H1 (cell line): ENCODE results near the gene GCGR. TPM values are rescaled to one million over a fixed set of nuclear protein-coding genes. Genes with fewer than 3 reads are reported as not detected.

ENCODE experiments used
- CTCF ChIA-PET: fragments of 300-600 bp; sonication (Branson Sonifier 250); formaldehyde crosslinking; loops from one replicate; lab custom pipeline; 2021; ENCODE audit not compliant: partially characterized antibody; lab: Charles Lee
- POLR2A ChIA-PET: fragments of 300-600 bp; sonication (Branson Sonifier 250); formaldehyde crosslinking; loops from one replicate; lab custom pipeline; 2021; ENCODE audit warnings: inconsistent platforms; ENCODE audit not compliant: partially characterized antibody; lab: Charles Lee
- DNase-seq, 2 experiments: peaks; one replicate each; pipeline versions ENCODE4 v3.0.0 to v3.0.0-alpha.2; 2010 to 2022; ENCODE audit warnings: low spot score in 2 of 2, low read depth in 1 of 2, mixed read lengths in 1 of 2
- FAIRE-seq: peaks from 2 replicates; lab custom pipeline; 2011; peaks lifted over from hg19 to GRCh38; lab: Jason Lieb, UNC
- H2AFZ ChIP-seq: 2 replicates; pipeline ENCODE4 v1.8.1; 2012; ENCODE audit warnings: low read length, inconsistent platforms
- H2AK5ac ChIP-seq: 2 replicates; pipeline ENCODE4 v1.6.1; 2013; ENCODE audit warnings: low read depth, low read length
- H2BK120ac ChIP-seq: replicated peaks from 2 replicates; pipeline ENCODE3; 2013; ENCODE audit warnings: low read depth, low read length, inconsistent platforms
- H2BK12ac ChIP-seq: 2 replicates; pipeline ENCODE4 v1.6.1; 2013; ENCODE audit warnings: low read depth, low read length
- H2BK15ac ChIP-seq: 2 replicates; pipeline ENCODE4 v1.6.1; 2013; ENCODE audit warnings: low read length
- H2BK20ac ChIP-seq: 2 replicates; pipeline ENCODE4 v1.6.1; 2013; ENCODE audit warnings: low read length
- H2BK5ac ChIP-seq: 2 replicates; pipeline ENCODE4 v1.6.1; 2013; ENCODE audit warnings: low read depth, low read length
- H3K14ac ChIP-seq: 2 replicates; pipeline ENCODE4 v1.6.1; 2013; ENCODE audit warnings: inconsistent platforms; ENCODE audit not compliant: insufficient read length
- H3K18ac ChIP-seq: 2 replicates; pipeline ENCODE4 v1.6.1; 2013; ENCODE audit warnings: low read length; ENCODE audit errors: extremely low read depth
- H3K23ac ChIP-seq: 2 replicates; pipeline ENCODE4 v1.6.1; 2013; ENCODE audit warnings: inconsistent platforms; ENCODE audit not compliant: insufficient read length
- H3K23me2 ChIP-seq: 2 replicates; pipeline ENCODE4 v1.6.1; 2013; ENCODE audit warnings: low read depth, low read length
- H3K27ac ChIP-seq: 2 replicates; pipeline ENCODE4 v1.6.1; 2011; ENCODE audit warnings: low read depth, low read length, inconsistent platforms
- H3K27me3 ChIP-seq, 4 experiments: replicated peaks in 1 of 4; 1 replicate in 1 of 4; 2 replicates in 3 of 4; pipeline versions ENCODE4 v1.6.1 to v1.8.1; 2011 to 2013; ENCODE audit warnings: low read length in 3 of 4, mild to moderate bottlenecking in 3 of 4, inconsistent platforms in 2 of 4, mixed read lengths in 2 of 4, moderate library complexity in 1 of 4; ENCODE audit not compliant: control insufficient read depth in 3 of 4, insufficient read depth in 3 of 4; ENCODE audit errors: extremely low read depth in 1 of 4
- H3K36me3 ChIP-seq, 4 experiments: 2 replicates each; pipeline versions ENCODE4 v1.6.1 to v1.8.1; 2011 to 2013; ENCODE audit warnings: mild to moderate bottlenecking in 4 of 4, low read length in 3 of 4, moderate library complexity in 2 of 4, control low read depth in 1 of 4, inconsistent platforms in 1 of 4; ENCODE audit not compliant: insufficient read depth in 4 of 4, control insufficient read depth in 2 of 4
- H3K4ac ChIP-seq: replicated peaks from 2 replicates; pipeline ENCODE3; 2013; ENCODE audit warnings: low read length, low read depth, mixed read lengths, inconsistent platforms; ENCODE audit not compliant: insufficient read length
- H3K4me1 ChIP-seq, 4 experiments: replicated peaks in 1 of 4; 1 replicate in 1 of 4; 2 replicates in 3 of 4; pipeline versions ENCODE4 v1.6.1 to v1.8.1; 2011 to 2013; ENCODE audit warnings: low read length in 3 of 4, inconsistent platforms in 2 of 4, mixed read lengths in 1 of 4; ENCODE audit not compliant: insufficient read depth in 4 of 4, control insufficient read depth in 3 of 4
- H3K4me2 ChIP-seq, 2 experiments: 2 replicates each; pipeline versions ENCODE4 v1.6.1 to v1.8.1; 2011 to 2013; ENCODE audit warnings: low read depth in 2 of 2, low read length in 2 of 2, control low read depth in 1 of 2, inconsistent platforms in 1 of 2, mild to moderate bottlenecking in 1 of 2; ENCODE audit not compliant: insufficient read depth in 1 of 2
- H3K4me3 ChIP-seq, 4 experiments: fragments of 200-600, 300-600 bp in 1 of 4; sonication (generic), shearing (Covaris generic), sonication (Bioruptor Twin) in 1 of 4; 2 replicates each; pipeline versions ENCODE4 v1.5.1 to v1.8.1; 2011 to 2016; ENCODE audit warnings: low read length in 4 of 4, low read depth in 3 of 4, control low read depth in 2 of 4, inconsistent platforms in 2 of 4, mild to moderate bottlenecking in 2 of 4, mixed read lengths in 1 of 4, moderate library complexity in 1 of 4; ENCODE audit not compliant: insufficient read depth in 2 of 4; ENCODE audit errors: extremely low read depth in 1 of 4
- H3K56ac ChIP-seq: replicated peaks from 2 replicates; pipeline ENCODE3; 2013; ENCODE audit warnings: low read depth, mild to moderate bottlenecking, mixed read lengths, low read length, inconsistent platforms; ENCODE audit not compliant: insufficient read length
- H3K79me1 ChIP-seq: 2 replicates; pipeline ENCODE4 v1.6.1; 2013; ENCODE audit warnings: low read depth, low read length, control low read depth
- H3K79me2 ChIP-seq, 2 experiments: 2 replicates each; pipeline versions ENCODE4 v1.6.1 to v1.8.1; 2012 to 2013; ENCODE audit warnings: low read length in 2 of 2, mild to moderate bottlenecking in 2 of 2, inconsistent platforms in 1 of 2; ENCODE audit not compliant: insufficient read depth in 2 of 2, control insufficient read depth in 1 of 2
- H3K9ac ChIP-seq, 4 experiments: replicated peaks in 1 of 4; 1 replicate in 1 of 4; 2 replicates in 3 of 4; pipeline versions ENCODE4 v1.6.1 to v1.8.1; 2011 to 2013; ENCODE audit warnings: low read depth in 3 of 4, low read length in 3 of 4, control low read depth in 2 of 4, mild to moderate bottlenecking in 2 of 4, moderate library complexity in 2 of 4, inconsistent platforms in 1 of 4; ENCODE audit errors: extremely low read depth in 1 of 4
- H3K9me3 ChIP-seq, 2 experiments: 2 replicates each; pipeline versions ENCODE4 v1.6.1 to v1.8.1; 2012 to 2013; ENCODE audit warnings: mild to moderate bottlenecking in 2 of 2, moderate library complexity in 2 of 2, control low read depth in 1 of 2, inconsistent platforms in 1 of 2, low read depth in 1 of 2, low read length in 1 of 2, mixed read lengths in 1 of 2; ENCODE audit not compliant: insufficient read depth in 2 of 2
- H4K20me1 ChIP-seq, 2 experiments: replicated peaks in 1 of 2; 2 replicates each; pipeline versions ENCODE3 to v1.8.1; 2011 to 2013; ENCODE audit warnings: inconsistent platforms in 2 of 2, low read length in 2 of 2, mild to moderate bottlenecking in 1 of 2; ENCODE audit not compliant: insufficient read depth in 2 of 2, control insufficient read depth in 1 of 2
- H4K5ac ChIP-seq: 2 replicates; pipeline ENCODE4 v1.6.1; 2013; ENCODE audit warnings: low read length, low read depth, mixed read lengths, inconsistent platforms; ENCODE audit not compliant: insufficient read length
- H4K8ac ChIP-seq: 2 replicates; pipeline ENCODE4 v1.8.0; 2013; ENCODE audit warnings: mild to moderate bottlenecking, moderate library complexity, low read length, inconsistent platforms; ENCODE audit not compliant: insufficient read depth; ENCODE audit errors: extremely low read depth
- H4K91ac ChIP-seq: replicated peaks from 2 replicates; pipeline ENCODE3; 2013; ENCODE audit warnings: low read length, mixed read lengths, inconsistent platforms; ENCODE audit not compliant: insufficient read length
- CBX5 ChIP-seq: fragments of 300-800, 300-1000 bp; sonication (generic); IDR thresholded peaks from 2 replicates; pipeline ENCODE4 v1.7.1; 2016; ENCODE audit warnings: antibody characterized with exemption, low read length, low read depth
- RBBP5 ChIP-seq: IDR thresholded peaks from 2 replicates; pipeline ENCODE4 v1.7.1; 2012; ENCODE audit warnings: low read depth, mild to moderate bottlenecking, inconsistent platforms, low read length, moderate library complexity, borderline replicate concordance
- SIN3A ChIP-seq, 2 experiments: IDR thresholded peaks in 1 of 2; conservative IDR thresholded peaks in 1 of 2; 2 replicates each; pipeline ENCODE4 v1.6.1; 2011 to 2012; ENCODE audit warnings: low read length in 2 of 2, improper control_type of control experiment in 1 of 2, low read depth in 1 of 2, mild to moderate bottlenecking in 1 of 2
- SP2 ChIP-seq: IDR thresholded peaks from 2 replicates; pipeline ENCODE4 v1.6.1; 2012; ENCODE audit warnings: mild to moderate bottlenecking, low read length, inconsistent platforms
- SRF ChIP-seq: IDR thresholded peaks from 2 replicates; pipeline ENCODE4 v1.6.1; 2011; ENCODE audit warnings: mild to moderate bottlenecking, low read depth, low read length, moderate library complexity
- WGBS, 2 experiments: shearing (Covaris generic) in 1 of 2; methylation state at CpG; one replicate each; pipeline versions ENCODE4 v1.1.6 to v1.1.7; 2013 to 2015; ENCODE audit warnings: low lambda C conversion rate in 2 of 2, mixed read lengths in 2 of 2, inconsistent platforms in 1 of 2, low coverage in 1 of 2, missing lambda C conversion rate in 1 of 2; ENCODE audit not compliant: insufficient replicate concordance in 2 of 2, insufficient coverage in 1 of 2, insufficient read length in 1 of 2; ENCODE audit errors: extremely low coverage in 1 of 2, missing lambda C conversion rate in 1 of 2; 5-methylcytosine and 5-hydroxymethylcytosine counted together
- polyA plus RNA-seq, 7 experiments: library from polyadenylated mRNA; depleted of rRNA in 3 of 7; stranded (reverse) in 5 of 7; unstranded in 2 of 7; fragments of >200 nt in 5 of 7; fragments of 200-250 nt in 2 of 7; gene quantifications; 1 replicate in 5 of 7; 2 replicates in 1 of 7; 4 replicates in 1 of 7; pipeline versions ENCODE4 v1.2.1 to v1.2.3, GENCODE V29; 2011 to 2013; ENCODE audit warnings: missing spikeins in 2 of 7, mixed read lengths in 2 of 7
- total RNA-seq: library from RNA; stranded (reverse); fragmentation: NEBNext Ultra II Directional; extraction: Animal tissue kit (Norgen Biotek cat#: 25700); gene quantifications from 2 replicates; pipeline ENCODE4 v1.2.1, GENCODE V29; 2021
- TF ChIP-seq, protein P1 (sequence below): IDR thresholded peaks from 2 replicates; pipeline ENCODE4 v1.6.1; 2012; ENCODE audit warnings: inconsistent platforms

The GCGR gene
- total and polyA plus RNA-seq, 2 of the 8 experiments (the other 6 are each of a cell fraction or from before 2014, with no cell fraction given), result 0.44 to 0.56 TPM

GRCh38 chr17:81821147-81821546, 17.2 kb downstream of the GCGR start:
- H3K36me3 ChIP-seq, result no peaks in the 10 kb centered on the region
- H3K27me3 ChIP-seq, result no peaks in the 10 kb centered on the region
- FAIRE-seq (no peak), DNase-seq (no peak)
- H4K8ac ChIP-seq, result no peak overlapping the region; the same call in 1 of the 2 replicates
- peaks cover 2% of the 10 kb centered on the region; the same call in 1 of the 2 replicates for H3K79me1 ChIP-seq
- H3K18ac ChIP-seq, result no peak overlapping the region
- H2BK15ac ChIP-seq, result 0 out of 2 replicates have a peak overlapping the region, but pooled peaks have one; percentile 8
- no peak overlapping the region for H3K4me2 ChIP-seq
- no peak overlapping the region for H2AK5ac ChIP-seq
- no peak overlapping the region for H3K9ac ChIP-seq
- H4K5ac ChIP-seq, result no peak overlapping the region
- no peak overlapping the region for H3K4me3 ChIP-seq
- peaks cover 4 to 9% of the 10 kb centered on the region in 2 experiments for H4K20me1 ChIP-seq
- no peak overlapping the region for H2BK20ac ChIP-seq
- no peaks in the 10 kb centered on the region for H3K23me2 ChIP-seq
- no peaks in the 10 kb centered on the region for H3K9me3 ChIP-seq
- H2BK120ac ChIP-seq, result no peak overlapping the region
- H3K27ac ChIP-seq, result no peak overlapping the region
- CTCF ChIA-PET, result interaction anchor here (0.8 to 2.5 kb wide), 8 partner anchors 8 to 96 kb away, joined by 3 to 19 read pairs (median 6); no protein-coding TSS in a partner anchor
- no peak overlapping the region for H3K23ac ChIP-seq
- TF ChIP-seq CBX5 (no peak), SP2 (no peak), RBBP5 (no peak), SRF (no peak), SIN3A (conservative IDR thresholded peaks at IDR 0.05 in 1 of 2, IDR thresholded peaks at IDR 0.05 in 1 of 2; ENCODE audit: low read depth in 1 of 2, low read length in 2 of 2) (no peak)
- TF ChIP-seq, protein P1, sequence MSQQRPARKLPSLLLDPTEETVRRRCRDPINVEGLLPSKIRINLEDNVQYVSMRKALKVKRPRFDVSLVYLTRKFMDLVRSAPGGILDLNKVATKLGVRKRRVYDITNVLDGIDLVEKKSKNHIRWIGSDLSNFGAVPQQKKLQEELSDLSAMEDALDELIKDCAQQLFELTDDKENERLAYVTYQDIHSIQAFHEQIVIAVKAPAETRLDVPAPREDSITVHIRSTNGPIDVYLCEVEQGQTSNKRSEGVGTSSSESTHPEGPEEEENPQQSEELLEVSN, result no peak
- H3K4ac ChIP-seq, result no peak overlapping the region
- no peak overlapping the region for H2BK12ac ChIP-seq
- no peak overlapping the region for H2BK5ac ChIP-seq
- H3K79me2 ChIP-seq, result peaks cover 0 to 2% of the 10 kb centered on the region in 2 experiments; a peak in 1 of 4 replicates
- H3K56ac ChIP-seq, result no peak overlapping the region
- peaks cover 0 to 14% (median 8%) of the 10 kb centered on the region in 4 experiments; a peak in 6 of 7 replicates for H3K4me1 ChIP-seq
- 99% methylated on average over 8 of the region's 8 CpGs; no CpG with 5 or more reads in 1 of the 2 experiments for WGBS, 2 experiments
- no peak overlapping the region for H3K14ac ChIP-seq
- H4K91ac ChIP-seq, result no peak overlapping the region
- POLR2A ChIA-PET, result interaction anchor here (0.7 to 2.3 kb wide), 5 partner anchors 12 to 100 kb away, joined by 4 to 11 read pairs (median 6); partner anchors contain the start of gene MCRIP1
- no peak overlapping the region for H2AFZ ChIP-seq
